Activated CD8-positive, alpha-beta memory T cell treated with anti-CD3 and anti-CD28 coated beads, Interleukin-2, amount 50 U/mL, for 4 hours (primary cell): ENCODE results near the gene SATL1.
"Not testable (repeated sequence)": the region's sequence is repeated elsewhere in the genome, so short reads cannot be mapped to it uniquely, and the experiment has no call there.

ENCODE experiments used
- DNase-seq: peaks from one replicate; pipeline ENCODE4 v3.0.0-alpha.2; 2020

SATL1 gene, protein sequence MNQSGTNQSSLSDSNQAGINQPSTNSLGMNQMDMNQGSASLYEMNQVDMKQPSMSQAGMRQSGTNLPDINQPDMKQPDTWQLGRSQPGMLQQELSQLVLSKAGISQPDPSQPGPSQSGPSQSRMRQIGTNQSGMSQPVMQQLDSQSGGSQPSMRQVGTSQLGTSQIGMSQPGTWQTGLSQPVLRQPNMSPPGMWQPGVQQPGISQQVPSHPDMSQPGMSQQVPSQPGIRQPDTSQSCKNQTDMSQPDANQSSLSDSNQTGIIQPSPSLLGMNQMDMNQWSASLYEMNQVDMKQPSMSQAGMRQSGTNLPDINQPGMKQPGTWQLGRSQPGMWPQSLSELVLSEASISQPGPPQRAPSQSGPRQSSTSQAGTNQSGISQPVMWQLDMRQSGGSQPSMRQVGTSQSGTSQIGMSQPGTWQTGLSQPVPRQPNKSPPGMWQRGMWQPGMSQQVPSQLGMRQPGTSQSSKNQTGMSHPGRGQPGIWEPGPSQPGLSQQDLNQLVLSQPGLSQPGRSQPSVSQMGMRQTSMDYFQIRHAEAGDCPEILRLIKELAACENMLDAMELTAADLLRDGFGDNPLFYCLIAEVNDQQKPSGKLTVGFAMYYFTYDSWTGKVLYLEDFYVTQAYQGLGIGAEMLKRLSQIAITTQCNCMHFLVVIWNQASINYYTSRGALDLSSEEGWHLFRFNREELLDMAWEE

DNA sequence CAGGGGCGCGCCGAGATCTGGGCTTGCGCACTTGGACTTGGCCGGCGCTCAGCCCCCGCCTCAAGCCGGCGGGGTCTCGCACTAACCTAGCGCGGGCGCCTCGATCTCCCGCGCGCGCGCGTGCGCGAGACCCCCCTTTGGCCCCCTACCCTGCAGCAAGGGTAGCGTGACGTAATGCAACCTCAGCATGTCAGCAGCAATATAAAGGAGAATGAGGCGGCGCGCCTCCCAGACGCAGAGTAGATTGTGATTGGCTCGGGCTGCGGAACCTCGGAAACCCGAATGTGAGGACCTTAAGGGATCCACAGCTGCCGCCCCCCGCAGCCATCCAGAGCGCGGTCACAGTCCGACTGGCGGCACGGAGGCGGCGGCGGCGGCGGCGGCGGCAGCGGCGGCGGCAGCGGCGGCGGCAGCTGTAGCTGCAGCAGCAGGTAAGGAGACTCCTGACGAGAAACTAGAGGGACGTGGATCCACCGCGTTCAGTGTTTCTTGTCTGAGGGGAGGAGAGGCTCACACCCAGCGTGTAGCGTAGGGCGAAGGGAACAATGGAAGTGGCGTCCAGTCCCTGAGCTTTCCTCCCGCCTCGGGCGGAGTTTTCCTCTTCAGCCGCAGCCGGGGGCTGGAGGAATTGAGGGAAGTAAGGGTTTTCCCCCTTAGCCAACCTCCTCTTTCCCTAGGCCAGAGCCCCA lies at the start of gene SATL1, which contains the start of gene ZNF711:
TSS of gene SATL1 (minus strand) at position 19 of the 689 bp plus-strand sequence. CDS start 134,811 bp downstream, outside the sequence.
TSS of gene ZNF711 (plus strand) at position 231 of the 689 bp plus-strand sequence. CDS start 3,582 bp downstream, outside the sequence.
- DNase-seq: peak; percentile 27

DNA sequence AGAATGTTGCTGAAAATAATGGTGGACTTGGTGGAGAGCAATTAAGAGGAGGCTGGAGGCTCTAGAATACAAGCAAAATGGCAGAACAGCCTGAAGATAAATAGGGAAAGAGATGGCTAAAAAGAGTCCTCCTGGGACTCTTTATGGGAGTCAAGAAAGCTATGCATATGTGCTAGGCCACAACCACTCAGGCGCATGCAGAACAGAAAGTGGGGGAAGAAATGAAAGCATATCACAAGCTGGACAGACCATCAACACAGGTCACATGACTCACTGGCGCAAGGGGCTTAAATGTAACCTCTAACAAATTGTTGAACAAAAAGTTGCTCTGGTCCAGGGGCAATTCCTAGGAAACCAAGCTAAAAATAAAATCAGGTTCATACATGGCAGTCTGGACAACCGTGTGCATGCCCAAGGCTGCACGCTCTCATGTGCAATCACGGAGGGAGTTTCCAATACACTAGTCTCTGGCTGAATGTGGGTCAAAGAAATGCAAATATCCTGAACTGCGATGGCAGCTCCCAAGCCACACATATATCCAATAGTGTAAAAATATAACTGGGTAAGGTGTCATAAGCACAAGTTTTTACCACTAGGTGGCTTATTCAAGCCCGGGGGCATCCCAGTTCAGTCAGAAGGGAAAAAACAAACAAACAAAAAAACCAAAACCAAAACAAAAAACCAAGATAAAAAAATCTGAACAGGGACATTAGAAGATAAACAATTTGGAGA lies 45.6 kb upstream of the SATL1 start:
- DNase-seq: no peak

DNA sequence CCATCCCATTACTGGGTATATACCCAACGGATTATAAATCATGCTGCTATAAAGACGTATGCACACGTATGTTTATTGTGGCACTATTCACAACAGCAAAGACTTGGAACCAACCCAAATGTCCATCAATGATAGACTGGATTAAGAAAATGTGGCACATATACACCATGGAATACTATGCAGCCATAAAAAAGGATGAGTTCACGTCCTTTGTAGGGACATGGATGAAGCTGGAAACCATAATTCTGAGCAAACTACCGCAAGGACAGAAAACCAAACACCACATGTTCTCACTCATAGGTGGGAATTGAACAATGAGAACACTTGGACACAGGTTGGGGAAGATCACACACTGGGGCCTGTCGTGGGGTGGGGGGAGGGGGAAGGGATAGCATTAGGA lies 41.7 kb upstream of the SATL1 start:
- not testable (repeated sequence) for DNase-seq

DNA sequence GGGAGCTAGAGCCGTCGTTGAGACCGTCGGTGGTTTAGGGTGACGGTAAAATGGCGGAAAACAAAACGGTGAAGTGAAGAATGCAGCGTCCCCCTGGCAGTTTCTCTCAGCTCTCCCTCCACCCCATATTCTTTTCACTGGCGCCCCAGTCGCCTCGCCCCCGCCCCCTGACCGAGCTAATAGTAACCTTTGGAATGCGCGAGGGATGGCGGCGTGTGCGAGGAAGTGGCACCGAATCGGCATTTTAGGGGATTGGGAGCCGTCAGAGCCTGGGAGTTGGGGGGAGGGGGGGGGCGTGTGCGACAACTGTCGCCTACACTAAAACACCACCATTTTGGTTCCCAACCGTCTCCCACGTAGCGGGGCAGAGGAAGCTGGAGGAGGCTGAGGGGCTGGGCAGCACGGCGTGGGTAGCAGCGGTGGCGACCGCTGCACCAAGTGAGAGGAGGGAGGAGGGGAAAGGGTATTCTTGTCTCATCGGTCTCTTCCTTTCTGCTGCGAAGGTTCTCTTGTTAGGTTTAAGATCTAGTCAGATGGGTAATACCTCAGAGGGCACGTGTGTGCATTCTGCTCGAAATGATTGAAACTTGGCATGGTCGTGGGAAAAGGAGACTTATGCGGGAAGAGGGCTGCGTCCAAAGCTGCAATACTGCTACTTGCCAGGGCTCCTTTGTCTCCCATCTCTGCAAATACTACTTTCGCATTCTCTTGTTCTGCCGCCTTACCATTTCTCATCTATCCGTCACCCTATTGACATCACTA lies 1.1 kb upstream of the SATL1 start:
- peak; percentile 14 for DNase-seq

DNA sequence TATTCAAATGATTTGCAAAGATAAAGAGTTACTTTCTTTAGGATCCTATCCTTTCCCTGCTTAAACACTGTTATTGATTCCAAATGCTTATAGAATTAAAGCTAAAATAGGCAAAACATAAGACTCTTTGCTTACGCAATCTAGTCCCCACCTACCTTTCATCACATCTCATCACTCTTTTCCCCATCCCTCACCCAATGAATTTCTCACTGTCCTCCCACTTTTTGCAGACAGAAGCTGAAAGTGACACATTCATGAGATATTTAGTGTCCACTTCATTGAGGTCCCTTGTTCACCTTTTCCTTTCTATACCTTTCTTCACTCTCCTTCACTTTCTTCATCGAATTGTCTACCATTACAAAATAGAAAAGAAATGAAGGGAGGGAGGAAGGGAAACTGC lies 424 bp downstream of the SATL1 start:
- DNase-seq: no peak

DNA sequence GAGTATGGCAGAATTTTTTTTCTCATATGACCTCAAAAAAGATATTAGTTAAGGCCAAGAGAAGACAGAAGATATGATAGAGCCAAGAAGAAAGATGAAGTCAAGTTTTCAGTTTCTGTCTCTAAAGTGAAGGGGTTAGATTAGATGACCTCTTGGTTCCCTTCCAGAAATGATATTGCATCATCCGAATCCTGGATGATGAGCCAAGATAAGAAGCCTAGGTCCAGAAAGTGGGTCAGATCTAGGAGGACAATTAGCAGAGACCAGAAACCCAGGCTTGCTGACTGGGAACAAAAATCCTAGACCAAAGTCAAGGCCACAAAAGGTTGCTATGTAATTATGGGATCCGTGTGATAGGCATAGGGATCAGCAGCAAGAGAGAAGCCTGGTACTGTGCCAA lies 20.2 kb downstream of the SATL1 start:
- no peak for DNase-seq

DNA sequence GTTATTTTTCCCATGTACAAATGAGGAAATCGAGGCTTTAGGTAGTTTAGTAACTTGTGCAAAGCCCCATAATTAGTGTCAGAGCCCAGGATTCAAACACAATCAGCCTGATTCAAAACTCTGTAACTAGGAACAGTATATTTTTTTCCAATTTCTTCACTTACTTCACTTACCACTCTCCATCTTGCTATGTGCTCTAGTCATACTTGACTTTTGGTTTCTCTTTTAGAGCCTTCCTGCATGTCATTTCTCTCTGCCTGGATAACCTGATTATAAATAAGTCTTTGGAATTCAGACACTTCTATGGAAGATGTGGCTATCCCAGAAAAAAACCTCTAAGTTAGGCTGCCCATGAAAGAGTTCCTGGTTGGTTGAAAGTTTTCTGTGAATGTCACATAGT lies 22.2 kb downstream of the SATL1 start:
- DNase-seq: no peak

DNA sequence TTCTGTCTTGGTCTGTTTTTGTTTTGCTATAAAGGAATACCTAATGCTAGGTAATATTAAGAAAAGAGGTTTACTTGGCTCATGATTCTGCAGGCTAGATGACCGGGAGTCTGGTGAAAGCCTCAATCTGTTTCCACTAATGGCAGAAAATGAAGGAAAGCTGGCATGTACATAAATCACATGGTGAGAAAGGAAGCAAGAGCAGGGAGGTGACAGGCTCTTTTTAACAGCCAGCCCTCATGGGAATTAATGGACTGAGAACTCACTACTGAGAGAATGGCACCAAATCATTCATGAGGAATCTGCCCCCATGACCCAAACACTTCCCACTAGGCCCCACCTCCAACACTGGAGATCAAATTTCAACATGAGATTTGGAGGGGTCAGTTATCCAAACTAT lies 27.6 kb downstream of the SATL1 start:
- DNase-seq: no peak

DNA sequence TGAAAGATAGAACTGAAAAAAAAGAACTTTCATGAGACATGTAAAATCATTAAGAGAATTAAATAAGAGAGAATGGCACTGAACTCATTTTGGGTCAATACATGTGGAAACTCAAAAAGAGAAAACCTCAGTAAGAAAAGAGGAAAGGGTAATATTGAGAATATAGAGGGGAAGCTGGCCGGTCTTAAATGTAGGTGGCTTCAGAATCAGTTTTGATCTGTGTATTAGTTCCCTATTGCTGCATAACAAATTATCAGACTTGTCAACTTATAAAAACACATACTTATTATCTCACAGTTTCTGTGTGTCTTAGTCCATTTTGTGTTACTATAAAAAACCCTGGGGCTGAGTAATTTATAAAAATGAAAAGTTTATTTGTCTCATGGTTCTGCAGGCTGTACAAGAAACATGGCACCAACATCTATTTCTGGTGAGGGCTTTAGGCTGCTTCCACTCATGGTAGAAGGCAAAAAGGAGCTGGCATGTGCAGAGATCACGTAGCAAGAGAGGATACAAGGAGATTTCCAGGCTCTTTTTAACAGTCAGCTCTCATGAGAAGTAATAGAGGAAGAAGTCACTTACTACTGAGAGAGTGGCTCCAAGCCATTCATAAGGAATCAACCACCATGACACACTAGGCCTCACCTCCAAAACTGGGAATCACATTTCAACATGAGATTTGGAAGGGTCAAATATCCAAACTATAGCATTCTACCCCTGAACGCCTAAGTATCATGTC lies 29.6 kb downstream of the SATL1 start:
- no peak for DNase-seq

DNA sequence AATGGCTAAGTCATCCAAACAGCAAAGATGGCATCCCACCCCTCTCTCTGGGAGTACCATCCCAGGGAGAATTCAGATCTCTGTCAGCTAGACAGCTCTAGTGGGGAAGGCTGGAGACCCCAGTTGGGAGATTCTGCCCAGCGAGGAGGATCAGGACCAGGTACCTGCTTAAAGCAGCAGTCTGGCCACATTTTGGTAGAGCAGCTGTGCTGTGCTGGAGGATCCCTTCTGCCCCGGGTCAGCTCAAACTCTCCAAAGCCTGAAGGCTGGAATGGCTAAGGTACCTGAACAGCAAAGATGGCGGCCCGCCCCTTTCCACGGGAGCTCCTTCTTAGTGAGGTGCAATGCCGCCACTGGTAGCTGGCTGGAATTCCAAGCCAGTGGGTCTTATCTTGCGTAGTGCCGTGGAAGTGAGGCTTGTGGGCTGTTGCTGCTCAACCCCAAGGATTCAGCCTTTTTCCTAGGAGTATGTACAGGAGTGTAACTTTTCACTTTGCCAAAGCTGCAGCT lies 40.1 kb downstream of the SATL1 start:
- DNase-seq: no peak

DNA sequence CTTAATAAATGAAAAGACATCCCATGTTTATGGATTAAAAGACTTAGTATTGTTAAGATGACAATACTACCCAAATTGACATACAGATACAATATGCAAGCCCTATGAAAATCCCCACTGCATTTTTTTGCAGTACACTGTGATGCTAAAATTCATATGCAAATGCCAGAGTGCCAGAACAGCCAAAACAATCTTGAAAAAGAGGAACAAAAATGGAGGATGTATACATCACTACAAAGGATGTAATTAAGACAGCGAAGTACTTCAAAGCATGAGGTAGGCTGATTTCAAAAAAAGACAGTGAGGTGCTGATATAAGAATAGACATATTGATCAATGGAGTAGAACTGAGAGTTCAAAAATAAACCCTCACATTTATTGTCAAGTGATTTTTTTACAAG lies 47.3 kb downstream of the SATL1 start:
- no peak for DNase-seq

DNA sequence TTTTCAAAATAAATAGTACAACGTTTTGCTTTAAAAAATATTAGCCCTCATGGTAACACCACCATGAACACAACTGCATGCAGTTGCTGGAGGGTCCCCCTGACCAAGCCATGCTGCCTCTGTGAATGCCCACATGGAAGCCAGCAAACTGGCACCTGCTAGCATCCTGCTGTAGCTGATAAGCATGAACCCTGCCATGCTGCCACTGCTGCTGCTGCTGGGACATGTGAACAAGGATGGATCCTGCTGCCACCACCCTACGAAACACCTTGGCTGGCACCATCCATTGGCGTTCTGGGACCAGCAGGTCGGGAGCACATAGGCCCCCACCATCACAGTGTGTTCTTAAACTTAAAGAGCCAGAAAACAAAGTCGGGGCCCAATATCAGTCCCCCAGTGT lies 83.9 kb downstream of the SATL1 start:
- no peak for DNase-seq

DNA sequence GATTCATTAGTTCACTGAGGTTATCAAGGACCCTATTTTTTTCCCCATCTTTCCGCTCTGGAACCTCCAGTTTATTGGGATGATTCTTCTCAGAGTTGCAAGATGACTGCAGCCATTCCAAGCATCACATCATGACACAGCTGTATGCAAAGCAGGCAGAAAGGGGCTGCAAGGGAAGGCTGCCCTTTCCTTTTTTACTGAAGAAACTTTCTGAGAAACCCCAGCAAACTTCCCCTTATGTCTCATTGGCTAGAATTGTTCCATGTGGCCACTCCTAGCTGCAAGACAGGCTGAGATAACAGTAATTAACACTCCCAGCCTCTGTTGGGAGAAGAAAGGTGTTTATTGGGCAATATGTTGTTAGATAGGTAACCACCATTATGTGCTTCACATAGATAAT lies 102.6 kb downstream of the SATL1 start:
- no peak for DNase-seq

DNA sequence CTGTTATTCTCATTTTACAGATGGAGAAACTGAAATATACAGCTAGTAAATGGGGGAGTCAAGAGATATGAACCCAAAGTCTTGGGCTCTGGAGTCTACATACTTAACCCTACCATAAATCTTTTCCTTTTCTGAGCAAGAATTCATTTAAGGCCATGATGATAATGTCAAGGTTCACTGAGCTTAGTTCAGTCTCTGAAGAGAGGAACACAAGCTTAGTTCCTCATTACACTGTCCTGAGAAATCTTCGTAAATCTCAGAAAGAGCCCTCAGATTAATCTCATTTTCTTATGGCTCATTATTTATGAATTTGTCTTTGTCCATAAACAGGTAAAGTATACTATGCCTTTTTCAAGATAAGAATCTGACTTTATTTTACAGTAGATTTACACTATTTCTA lies 104.2 kb downstream of the SATL1 start:
- DNase-seq: no peak

DNA sequence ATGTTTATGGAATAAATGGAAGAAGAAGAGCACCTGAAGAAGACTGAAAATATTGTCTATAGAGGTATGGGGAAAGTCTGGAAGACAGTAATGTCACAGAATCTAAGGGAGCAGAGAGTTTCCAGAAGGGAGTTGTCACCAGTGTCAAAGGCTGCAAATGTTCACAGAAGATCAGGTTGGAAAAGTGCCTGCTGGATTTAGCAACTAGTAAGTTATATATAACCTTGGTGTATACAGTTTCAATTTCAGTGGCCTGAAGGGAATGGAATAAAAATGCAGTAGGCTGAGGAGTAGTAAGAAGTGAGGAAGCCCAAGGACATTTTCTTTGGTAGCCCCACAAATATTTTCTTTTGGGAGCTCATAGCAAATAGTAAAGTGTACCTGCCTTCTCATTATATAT lies 107.2 kb downstream of the SATL1 start:
- no peak for DNase-seq

DNA sequence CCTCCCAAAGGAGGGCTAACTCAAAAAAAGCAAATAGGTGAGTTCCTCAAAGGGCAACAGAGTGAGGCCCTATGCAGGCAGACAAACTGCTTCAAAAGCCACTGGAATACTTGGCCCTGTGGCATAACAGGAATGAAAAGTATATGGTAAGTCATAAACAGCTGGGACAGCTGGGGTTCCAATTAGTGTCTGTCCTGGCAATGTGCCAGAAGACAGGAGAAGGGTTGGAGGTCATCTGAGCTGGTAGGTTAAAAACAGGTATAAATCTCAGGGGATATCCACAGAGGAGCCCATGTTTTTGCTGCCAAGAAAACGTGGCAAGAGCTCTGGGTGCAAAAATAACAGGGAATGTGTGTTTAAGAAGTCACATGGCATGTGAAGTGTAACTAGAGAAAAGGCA lies 128.3 kb downstream of the SATL1 start:
- DNase-seq: no peak

DNA sequence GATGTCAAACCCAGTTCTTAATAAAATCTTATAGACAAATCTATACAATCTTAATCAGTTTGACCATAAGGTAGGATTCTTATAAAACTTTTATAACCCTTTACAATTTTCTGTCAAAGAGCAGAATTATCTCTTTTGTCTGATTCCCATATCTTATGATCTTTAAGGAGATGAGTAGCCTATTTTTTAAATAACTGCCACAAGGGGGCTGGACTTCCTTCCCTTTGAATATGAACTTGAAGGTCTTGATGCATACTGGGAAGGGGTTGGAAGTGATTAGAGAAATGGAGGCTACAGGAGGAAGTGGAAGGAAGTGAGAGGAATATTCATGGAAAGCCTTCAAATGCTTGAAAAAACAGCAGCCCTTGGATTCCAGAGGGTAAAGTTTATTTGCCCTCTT lies 128.8 kb downstream of the SATL1 start:
- no peak for DNase-seq

DNA sequence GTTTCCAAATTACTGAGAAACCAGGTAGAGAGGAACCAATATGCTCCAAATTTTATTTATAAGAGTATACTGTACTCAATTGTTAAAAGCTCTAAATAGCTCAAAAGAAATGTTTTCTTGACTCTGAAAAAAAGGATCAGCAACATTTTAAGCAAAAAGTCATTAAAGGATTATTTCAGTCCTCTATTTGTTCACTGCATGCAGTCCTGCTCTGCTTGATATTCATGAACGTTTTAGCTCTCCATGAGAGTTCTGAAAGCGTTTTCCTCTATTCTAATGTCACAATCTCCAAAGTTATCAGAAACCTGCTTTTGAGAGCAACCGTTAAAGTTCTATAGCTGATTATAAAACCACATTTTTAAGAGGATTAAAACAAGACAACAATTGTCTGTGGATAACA lies 129.4 kb downstream of the SATL1 start:
- no peak for DNase-seq

DNA sequence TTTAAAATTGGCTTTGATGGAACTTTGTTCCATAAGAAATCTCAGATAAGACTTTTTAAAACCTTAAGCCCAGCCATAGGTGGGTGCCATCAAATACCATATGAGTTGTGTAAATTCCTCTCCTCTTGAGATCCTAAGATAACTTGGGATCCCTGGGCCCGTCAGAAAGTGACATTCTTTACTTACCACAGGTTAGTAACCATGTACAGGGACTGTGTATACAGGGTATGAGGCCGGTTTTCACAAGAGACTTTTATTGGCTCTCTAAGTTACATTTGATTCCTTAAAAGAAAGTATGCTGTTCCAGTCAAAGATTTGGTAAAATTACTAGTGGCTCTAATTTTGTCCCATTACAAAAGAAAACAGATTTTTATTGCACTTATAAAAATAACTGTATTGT lies 129.8 kb downstream of the SATL1 start:
- no peak for DNase-seq

DNA sequence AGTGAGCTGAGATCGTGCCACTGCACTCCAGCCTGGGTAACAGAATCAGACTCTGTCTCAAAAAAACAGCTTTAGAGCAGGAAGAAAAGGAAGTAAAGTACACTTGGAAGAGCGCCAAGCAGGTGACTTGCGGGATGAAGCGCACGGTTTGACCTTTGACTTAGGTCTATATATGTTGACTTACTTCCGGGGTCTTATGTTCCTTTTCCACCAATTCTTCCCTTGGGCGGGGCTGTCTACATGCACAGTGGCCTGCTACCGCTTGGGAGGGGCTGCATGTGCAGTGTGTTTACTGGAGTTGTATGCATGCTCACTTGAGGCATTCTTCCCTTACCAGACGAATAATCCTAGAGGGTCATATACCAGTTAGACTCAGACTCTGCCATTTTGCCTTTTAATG lies 131.3 kb downstream of the SATL1 start:
- no peak for DNase-seq

DNA sequence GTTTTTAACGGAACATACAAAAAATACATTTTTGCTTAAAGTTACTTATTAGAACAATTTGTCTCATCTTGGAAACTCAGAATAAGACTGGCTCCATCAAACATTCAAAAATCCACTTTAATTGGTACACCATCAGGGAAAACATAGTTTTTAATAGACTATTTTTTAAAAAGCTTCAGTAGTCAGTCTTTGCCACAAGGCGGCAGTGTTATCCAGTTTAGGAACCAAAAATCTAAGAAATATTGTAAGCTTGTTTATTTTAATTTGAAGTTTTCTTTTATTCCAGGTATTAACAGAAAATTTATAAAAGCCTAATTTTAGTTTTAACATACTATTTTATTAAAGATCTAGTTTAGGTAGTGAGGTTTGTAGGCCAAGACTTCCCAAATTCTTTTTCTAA lies 132.2 kb downstream of the SATL1 start:
- DNase-seq: no peak
